ENCODE results near the gene ADAMTS17.

GRCh38 chr15:99973351-99973750 lies 368.4 kb downstream of the ADAMTS17 start:
- TF ChIP-seq CTCF (conservative IDR thresholded peaks at IDR 0.05) (no peak), EZH2 (IDR thresholded peaks at IDR 0.05; ENCODE audit: low read depth) (no peak)
